ENCODE data around the gene TIMMDC1.

GRCh38 chr3:119507404-119507803 lies 9.1 kb downstream of the TIMMDC1 start:
- no peak for TF ChIP-seq CTCF (IDR thresholded peaks at IDR 0.05)
- TF ChIP-seq POLR2A (IDR thresholded peaks at IDR 0.05): no peak
